ENCODE measurements around the gene TBCD. TPM values are rescaled to one million over a fixed set of nuclear protein-coding genes. Genes with fewer than 3 reads are reported as not detected.

TBCD gene
- total RNA-seq, 2 donors from 2014 or later = 64.0 to 123 TPM

- H3K4me3 ChIP-seq = no peak overlapping the region
- no peaks in the 10 kb centered on the region for H3K9me3 ChIP-seq
- H3K4me1 ChIP-seq (replicated peaks) = no peaks in the 10 kb centered on the region
- TF ChIP-seq POLR2AphosphoS5 (IDR thresholded peaks at IDR 0.05) = no peak
- TF ChIP-seq, protein P1, sequence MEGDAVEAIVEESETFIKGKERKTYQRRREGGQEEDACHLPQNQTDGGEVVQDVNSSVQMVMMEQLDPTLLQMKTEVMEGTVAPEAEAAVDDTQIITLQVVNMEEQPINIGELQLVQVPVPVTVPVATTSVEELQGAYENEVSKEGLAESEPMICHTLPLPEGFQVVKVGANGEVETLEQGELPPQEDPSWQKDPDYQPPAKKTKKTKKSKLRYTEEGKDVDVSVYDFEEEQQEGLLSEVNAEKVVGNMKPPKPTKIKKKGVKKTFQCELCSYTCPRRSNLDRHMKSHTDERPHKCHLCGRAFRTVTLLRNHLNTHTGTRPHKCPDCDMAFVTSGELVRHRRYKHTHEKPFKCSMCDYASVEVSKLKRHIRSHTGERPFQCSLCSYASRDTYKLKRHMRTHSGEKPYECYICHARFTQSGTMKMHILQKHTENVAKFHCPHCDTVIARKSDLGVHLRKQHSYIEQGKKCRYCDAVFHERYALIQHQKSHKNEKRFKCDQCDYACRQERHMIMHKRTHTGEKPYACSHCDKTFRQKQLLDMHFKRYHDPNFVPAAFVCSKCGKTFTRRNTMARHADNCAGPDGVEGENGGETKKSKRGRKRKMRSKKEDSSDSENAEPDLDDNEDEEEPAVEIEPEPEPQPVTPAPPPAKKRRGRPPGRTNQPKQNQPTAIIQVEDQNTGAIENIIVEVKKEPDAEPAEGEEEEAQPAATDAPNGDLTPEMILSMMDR (IDR thresholded peaks at IDR 0.05) = no peak
- no peak for TF ChIP-seq POLR2A (IDR thresholded peaks at IDR 0.05)
- intact Hi-C loops (cut with DNase I) = no loop called here
- WGBS = 96% methylated on average over 13 of the region's 13 CpGs
- no peaks in the 10 kb centered on the region for H3K27me3 ChIP-seq (replicated peaks; ENCODE audit: insufficient read depth)
- H3K36me3 ChIP-seq = peaks cover 0 to 4% of the 10 kb centered on the region in 2 donors
- no peak overlapping the region for H3K27ac ChIP-seq
- DNase-seq (ENCODE audit: low spot score) = no peak
Observed at GRCh38 chr17:82924214-82924613, 172.3 kb downstream of the TBCD start.

GRCh38 chr17:82924812-82925211 is 172.9 kb downstream of the TBCD start:
- 87% methylated on average over 19 of the region's 19 CpGs for WGBS
- H3K4me3 ChIP-seq = no peak overlapping the region
- intact Hi-C loops (cut with DNase I) = no loop called here
- H3K9me3 ChIP-seq = no peaks in the 10 kb centered on the region
- TF ChIP-seq POLR2AphosphoS5 (IDR thresholded peaks at IDR 0.05) (no peak), POLR2A (IDR thresholded peaks at IDR 0.05) (no peak)
- TF ChIP-seq, protein P1 (IDR thresholded peaks at IDR 0.05) = no peak
- H3K27me3 ChIP-seq (replicated peaks; ENCODE audit: insufficient read depth) = no peaks in the 10 kb centered on the region
- DNase-seq (ENCODE audit: low spot score) = no peak
- no peaks in the 10 kb centered on the region for H3K4me1 ChIP-seq (replicated peaks)
- H3K27ac ChIP-seq = no peak overlapping the region
- peaks cover 0 to 4% of the 10 kb centered on the region in 2 donors for H3K36me3 ChIP-seq

DNA sequence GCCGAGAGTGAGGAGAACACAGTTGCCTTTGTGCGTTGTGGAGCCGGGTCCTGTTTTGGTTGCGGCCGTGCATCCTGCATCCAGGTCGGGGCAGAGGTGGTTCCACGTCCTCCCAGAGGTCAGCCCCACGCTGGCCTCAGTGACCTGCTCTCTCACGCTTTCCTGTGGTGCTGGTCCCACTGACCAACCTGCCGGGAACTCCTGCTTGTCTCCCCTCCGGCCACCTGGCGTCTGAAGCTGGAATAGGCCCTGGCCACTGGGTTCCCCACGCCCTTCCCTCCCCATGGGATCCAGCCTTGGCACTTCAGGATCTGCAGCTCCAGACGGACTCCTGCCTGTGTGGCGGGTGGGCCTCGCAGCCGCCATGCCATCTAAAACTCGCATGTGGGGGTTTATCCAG is 173.5 kb downstream of the TBCD start:
- TF ChIP-seq, protein P1 (IDR thresholded peaks at IDR 0.05) = no peak
- TF ChIP-seq POLR2AphosphoS5 (IDR thresholded peaks at IDR 0.05) = no peak
- no peak for TF ChIP-seq POLR2A (IDR thresholded peaks at IDR 0.05)
- H3K27ac ChIP-seq = no peak overlapping the region
- intact Hi-C loops (cut with DNase I) = no loop called here
- no peak for DNase-seq (ENCODE audit: low spot score)
- H3K36me3 ChIP-seq = peaks cover 0 to 4% of the 10 kb centered on the region in 2 donors
- WGBS = 90% methylated on average over 18 of the region's 18 CpGs
- no peak overlapping the region for H3K4me3 ChIP-seq
- no peaks in the 10 kb centered on the region for H3K4me1 ChIP-seq (replicated peaks)
- no peaks in the 10 kb centered on the region for H3K9me3 ChIP-seq
- H3K27me3 ChIP-seq (replicated peaks; ENCODE audit: insufficient read depth) = no peaks in the 10 kb centered on the region

GRCh38 chr17:82926081-82926480 is 174.2 kb downstream of the TBCD start:
- no peak for DNase-seq (ENCODE audit: low spot score)
- no peak overlapping the region for H3K27ac ChIP-seq
- intact Hi-C loops (cut with DNase I) = no loop called here
- no peaks in the 10 kb centered on the region for H3K27me3 ChIP-seq (replicated peaks; ENCODE audit: insufficient read depth)
- peaks cover 0 to 4% of the 10 kb centered on the region in 2 donors for H3K36me3 ChIP-seq
- no peaks in the 10 kb centered on the region for H3K4me1 ChIP-seq (replicated peaks)
- TF ChIP-seq, protein P1 (IDR thresholded peaks at IDR 0.05) = no peak
- TF ChIP-seq POLR2AphosphoS5 (IDR thresholded peaks at IDR 0.05) (no peak), POLR2A (IDR thresholded peaks at IDR 0.05) (no peak)
- 96% methylated on average over 6 of the region's 12 CpGs for WGBS
- no peak overlapping the region for H3K4me3 ChIP-seq
- no peaks in the 10 kb centered on the region for H3K9me3 ChIP-seq

DNA sequence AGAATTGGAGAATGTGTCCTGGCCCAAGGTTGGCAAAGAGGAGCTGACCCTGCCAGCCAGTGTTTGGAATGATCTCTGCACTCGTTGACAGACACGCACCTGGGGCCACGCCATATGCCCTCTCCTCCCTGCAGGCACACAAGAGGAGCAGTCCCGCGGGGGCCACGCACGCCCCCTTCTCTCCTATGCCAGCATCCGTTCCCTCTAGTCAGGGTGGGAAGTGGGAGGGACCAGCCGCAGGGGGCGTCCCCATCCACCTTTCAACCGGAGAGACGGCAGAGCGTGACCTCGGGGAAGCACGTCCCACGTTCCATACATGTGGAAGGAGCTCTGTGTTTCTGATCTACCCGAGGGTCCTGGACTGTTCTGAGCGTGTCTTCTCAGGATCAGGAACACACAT is 174.9 kb downstream of the TBCD start:
- no peak overlapping the region for H3K4me3 ChIP-seq
- H3K4me1 ChIP-seq (replicated peaks) = no peaks in the 10 kb centered on the region
- DNase-seq (ENCODE audit: low spot score) = no peak
- H3K27me3 ChIP-seq (replicated peaks; ENCODE audit: insufficient read depth) = no peaks in the 10 kb centered on the region
- 90% methylated on average over 18 of the region's 18 CpGs for WGBS
- no peak overlapping the region for H3K27ac ChIP-seq
- H3K36me3 ChIP-seq = peaks cover 0 to 4% of the 10 kb centered on the region in 2 donors
- H3K9me3 ChIP-seq = no peaks in the 10 kb centered on the region
- TF ChIP-seq POLR2AphosphoS5 (IDR thresholded peaks at IDR 0.05) = no peak
- intact Hi-C loops (cut with DNase I) = no loop called here
